Gastrocnemius medialis (tissue), 4 donors: ENCODE results near the gene PALD1. TPM values are rescaled to one million over a fixed set of nuclear protein-coding genes. Genes with fewer than 3 reads are reported as not detected.

Experiments used
- ATAC-seq, 2 donors: fragments of 150-250 bp; one replicate each; pipeline ENCODE4 v1.9.1; 2016
- DNase-seq, 2 donors: peaks; one replicate each; pipeline ENCODE4 v3.0.0-alpha.2; 2019
- H3K27ac ChIP-seq, 4 donors: fragments of 200-600 bp; sonication (generic); 1 replicate in 1 of 4; 2 replicates in 3 of 4; pipeline ENCODE4 v1.5.1; 2016 to 2018; ENCODE audit warnings: mild to moderate bottlenecking in 2 of 4, moderate library complexity in 1 of 4
- H3K27me3 ChIP-seq, 3 donors: fragments of 200-600 bp; sonication (generic) in 2 of 3; 1 replicate in 1 of 3; 2 replicates in 2 of 3; pipeline versions ENCODE4 v1.5.1 to v1.6.0; 2016 to 2019; ENCODE audit warnings: mild to moderate bottlenecking in 1 of 3, moderate library complexity in 1 of 3
- H3K36me3 ChIP-seq, 2 donors: fragments of 200-600 bp; sonication (generic) in 1 of 2; one replicate each; pipeline ENCODE4 v1.5.1; 2017 to 2018
- H3K4me1 ChIP-seq, 2 donors: fragments of 200-600 bp; sonication (generic) in 1 of 2; one replicate each; pipeline ENCODE4 v1.5.1; 2016 to 2017; ENCODE audit warnings: mild to moderate bottlenecking in 2 of 2
- H3K4me3 ChIP-seq, 4 donors: fragments of 200-600 bp; sonication (generic) in 3 of 4; 1 replicate in 1 of 4; 2 replicates in 3 of 4; pipeline ENCODE4 v1.5.1; 2016 to 2019; ENCODE audit warnings: mild to moderate bottlenecking in 2 of 4
- H3K9me3 ChIP-seq, 3 donors: fragments of 200-600 bp; sonication (generic) in 2 of 3; 1 replicate in 1 of 3; 2 replicates in 2 of 3; pipeline ENCODE4 v1.5.1; 2016 to 2019
- POLR2A ChIP-seq, 2 donors: fragments of 450-650 bp; IDR thresholded peaks; one replicate each; pipeline ENCODE4 v1.6.1; 2017; ENCODE audit warnings: antibody characterized with exemption in 2 of 2, mild to moderate bottlenecking in 2 of 2, moderate library complexity in 2 of 2
- in situ Hi-C, 4 donors: fragments of 200-750 bp; cut with MboI; loops; one replicate each; pipeline versions ENCODE4 v1.15.0 to v1.8.0; 2017; ENCODE audit warnings: low sequenced_read_pairs in 4 of 4
- intact Hi-C: fragments of 100-400 bp; cut with DNase I; formaldehyde crosslinking; loops from one replicate; pipeline ENCODE4 v1.15.1; 2023; ENCODE audit warnings: low total_unique reads
- total RNA-seq, 4 donors: library from RNA; depleted of rRNA; stranded (reverse); fragments of >200 nt; gene quantifications; one replicate each; pipeline versions ENCODE4 v1.1.0 to v1.2.3, GENCODE V29; 2016
- TF ChIP-seq, protein P1 (sequence below), 5 experiments: fragments of 450-650 bp in 3 of 5; fragments of 200-600 bp in 2 of 5; sonication (generic) in 2 of 5; IDR thresholded peaks in 4 of 5; conservative IDR thresholded peaks in 1 of 5; 1 replicate in 4 of 5; 2 replicates in 1 of 5; pipeline ENCODE4 v1.5.1; 2016 to 2019; ENCODE audit warnings: antibody characterized with exemption in 5 of 5, mild to moderate bottlenecking in 3 of 5, moderate library complexity in 3 of 5

PALD1 gene
- total RNA-seq, 4 donors from 2014 or later, result 1.4 to 4.1 (median 2.3) TPM

DNA sequence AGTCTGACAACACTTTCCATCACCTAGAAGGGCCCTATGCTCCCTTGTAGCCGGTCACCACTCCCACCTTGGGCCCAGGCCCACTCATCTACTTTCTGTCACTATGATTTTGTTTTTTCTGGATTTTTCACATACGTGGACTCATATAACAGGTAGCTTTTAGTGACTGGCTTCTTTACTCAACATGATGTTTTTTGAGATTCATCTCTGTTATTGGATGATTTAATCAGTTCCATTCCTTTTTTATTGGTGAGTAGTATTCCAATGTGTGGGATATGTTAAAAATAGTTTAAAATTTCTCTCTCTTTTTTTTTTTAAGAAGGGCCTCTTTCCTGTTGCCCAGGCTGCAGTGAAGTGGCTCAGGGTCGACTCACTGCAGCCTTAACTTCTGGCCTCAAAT lies 9.3 kb downstream of the PALD1 start:
- intact Hi-C loops, result no loop called here
- DNase-seq, result no peak
- H3K4me3 ChIP-seq, result no peak overlapping the region
- in situ Hi-C loops, result no loop called here
- peaks cover 7 to 13% of the 10 kb centered on the region in 2 donors for H3K4me1 ChIP-seq
- TF ChIP-seq, protein P1, sequence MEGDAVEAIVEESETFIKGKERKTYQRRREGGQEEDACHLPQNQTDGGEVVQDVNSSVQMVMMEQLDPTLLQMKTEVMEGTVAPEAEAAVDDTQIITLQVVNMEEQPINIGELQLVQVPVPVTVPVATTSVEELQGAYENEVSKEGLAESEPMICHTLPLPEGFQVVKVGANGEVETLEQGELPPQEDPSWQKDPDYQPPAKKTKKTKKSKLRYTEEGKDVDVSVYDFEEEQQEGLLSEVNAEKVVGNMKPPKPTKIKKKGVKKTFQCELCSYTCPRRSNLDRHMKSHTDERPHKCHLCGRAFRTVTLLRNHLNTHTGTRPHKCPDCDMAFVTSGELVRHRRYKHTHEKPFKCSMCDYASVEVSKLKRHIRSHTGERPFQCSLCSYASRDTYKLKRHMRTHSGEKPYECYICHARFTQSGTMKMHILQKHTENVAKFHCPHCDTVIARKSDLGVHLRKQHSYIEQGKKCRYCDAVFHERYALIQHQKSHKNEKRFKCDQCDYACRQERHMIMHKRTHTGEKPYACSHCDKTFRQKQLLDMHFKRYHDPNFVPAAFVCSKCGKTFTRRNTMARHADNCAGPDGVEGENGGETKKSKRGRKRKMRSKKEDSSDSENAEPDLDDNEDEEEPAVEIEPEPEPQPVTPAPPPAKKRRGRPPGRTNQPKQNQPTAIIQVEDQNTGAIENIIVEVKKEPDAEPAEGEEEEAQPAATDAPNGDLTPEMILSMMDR (IDR thresholded peaks at IDR 0.05 in 4 of 5, conservative IDR thresholded peaks at IDR 0.05 in 1 of 5), result no peak
- no peak for TF ChIP-seq POLR2A (IDR thresholded peaks at IDR 0.05)
- H3K36me3 ChIP-seq, result no peaks in the 10 kb centered on the region
- H3K9me3 ChIP-seq, result no peaks in the 10 kb centered on the region
- no peaks in the 10 kb centered on the region for H3K27me3 ChIP-seq
- H3K27ac ChIP-seq, result no peak overlapping the region
- no peak for ATAC-seq

- ATAC-seq (no peak), DNase-seq (no peak)
- no peak overlapping the region for H3K4me3 ChIP-seq
- intact Hi-C loops (no loop called here), in situ Hi-C loops (no loop called here)
- no peak overlapping the region for H3K27ac ChIP-seq
- H3K9me3 ChIP-seq, result no peaks in the 10 kb centered on the region
- no peak for TF ChIP-seq POLR2A (IDR thresholded peaks at IDR 0.05)
- TF ChIP-seq, protein P1 (IDR thresholded peaks at IDR 0.05 in 4 of 5, conservative IDR thresholded peaks at IDR 0.05 in 1 of 5), result no peak
- H3K27me3 ChIP-seq, result no peaks in the 10 kb centered on the region
- H3K4me1 ChIP-seq, result peaks cover 0 to 4% of the 10 kb centered on the region in 2 donors
- no peaks in the 10 kb centered on the region for H3K36me3 ChIP-seq
Observed at GRCh38 chr10:70490142-70490541, 11.6 kb downstream of the PALD1 start.

DNA sequence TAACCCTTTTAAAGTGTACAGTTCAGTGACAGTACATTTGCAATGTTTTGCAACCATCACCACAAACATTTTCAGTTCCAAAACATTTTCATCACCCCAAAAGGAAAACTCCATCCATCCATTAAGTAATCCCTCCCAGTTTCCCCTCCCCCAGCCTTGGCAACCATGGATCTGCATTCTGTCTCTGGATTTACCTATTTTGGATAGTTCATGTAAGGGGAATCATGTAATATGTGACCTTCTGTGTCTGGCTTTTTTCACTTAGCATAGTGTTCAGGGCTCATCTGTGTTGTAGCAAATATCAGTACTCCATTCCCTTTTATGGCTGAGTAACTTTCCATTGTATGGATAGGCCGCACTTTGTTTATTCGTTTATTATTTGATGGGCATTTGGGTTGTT lies 13.0 kb downstream of the PALD1 start:
- H3K4me1 ChIP-seq, result peaks cover 0 to 4% of the 10 kb centered on the region in 2 donors
- ATAC-seq, result no peak
- no peak for DNase-seq
- H3K9me3 ChIP-seq, result no peaks in the 10 kb centered on the region
- TF ChIP-seq POLR2A (IDR thresholded peaks at IDR 0.05), result no peak
- no peaks in the 10 kb centered on the region for H3K36me3 ChIP-seq
- in situ Hi-C loops (no loop called here), intact Hi-C loops (no loop called here)
- no peak overlapping the region for H3K4me3 ChIP-seq
- H3K27me3 ChIP-seq, result no peaks in the 10 kb centered on the region
- no peak overlapping the region for H3K27ac ChIP-seq

GRCh38 chr10:70492786-70493659 lies 14.5 kb downstream of the PALD1 start:
- H3K36me3 ChIP-seq, result no peaks in the 10 kb centered on the region
- in situ Hi-C loops, result no loop called here
- no peak overlapping the region for H3K27ac ChIP-seq
- TF ChIP-seq POLR2A (IDR thresholded peaks at IDR 0.05), result no peak
- TF ChIP-seq, protein P1 (IDR thresholded peaks at IDR 0.05 in 4 of 5, conservative IDR thresholded peaks at IDR 0.05 in 1 of 5), result no peak
- no peaks in the 10 kb centered on the region for H3K9me3 ChIP-seq
- DNase-seq (no peak), ATAC-seq (no peak)
- no peak overlapping the region for H3K4me3 ChIP-seq
- peaks cover 0 to 4% of the 10 kb centered on the region in 2 donors for H3K4me1 ChIP-seq
- H3K27me3 ChIP-seq, result no peaks in the 10 kb centered on the region
- intact Hi-C loops, result no loop called here

- TF ChIP-seq, protein P1 (IDR thresholded peaks at IDR 0.05 in 4 of 5, conservative IDR thresholded peaks at IDR 0.05 in 1 of 5), result no peak
- TF ChIP-seq POLR2A (IDR thresholded peaks at IDR 0.05), result no peak
- Histone ChIP-seq H3K27me3 (no peaks in the 10 kb centered on the region), H3K27ac (no peak overlapping the region), H3K4me1 (peaks cover 0 to 4% of the 10 kb centered on the region in 2 donors), H3K4me3 (no peak overlapping the region), H3K36me3 (no peaks in the 10 kb centered on the region), H3K9me3 (no peaks in the 10 kb centered on the region)
- DNase-seq (no peak), ATAC-seq (no peak)
- intact Hi-C loops (no loop called here), in situ Hi-C loops (no loop called here)
Observed at GRCh38 chr10:70493660-70494234, 15.2 kb downstream of the PALD1 start.
